ENCODE data around the gene PAX9.
A peak's percentile ranks its signal among the peaks of the same experiment; 100 is the strongest.

Gene PAX9

DNA sequence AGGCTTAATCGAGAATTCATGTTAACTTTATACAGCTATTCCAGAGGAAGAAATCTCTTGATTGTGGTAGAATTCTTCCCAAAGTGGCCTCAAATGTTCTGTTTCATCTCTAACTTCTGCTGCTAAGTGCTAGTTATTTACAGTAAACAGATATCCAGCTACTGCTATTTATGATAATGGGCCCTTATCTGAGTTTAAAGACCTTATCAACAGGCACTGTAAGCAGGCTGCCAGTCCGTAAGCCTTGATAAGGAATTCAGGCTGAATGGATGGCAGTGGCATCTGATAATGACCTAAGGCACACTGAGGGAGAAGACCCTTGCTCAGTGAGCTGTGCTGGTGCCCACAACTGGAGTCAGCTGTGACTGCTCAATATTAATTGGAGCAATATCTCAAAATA lies 59.0 kb downstream of the PAX9 start:
- H3K27ac ChIP-seq (ENCODE audit: low read length), result no peak overlapping the region
- TF ChIP-seq, protein P1, sequence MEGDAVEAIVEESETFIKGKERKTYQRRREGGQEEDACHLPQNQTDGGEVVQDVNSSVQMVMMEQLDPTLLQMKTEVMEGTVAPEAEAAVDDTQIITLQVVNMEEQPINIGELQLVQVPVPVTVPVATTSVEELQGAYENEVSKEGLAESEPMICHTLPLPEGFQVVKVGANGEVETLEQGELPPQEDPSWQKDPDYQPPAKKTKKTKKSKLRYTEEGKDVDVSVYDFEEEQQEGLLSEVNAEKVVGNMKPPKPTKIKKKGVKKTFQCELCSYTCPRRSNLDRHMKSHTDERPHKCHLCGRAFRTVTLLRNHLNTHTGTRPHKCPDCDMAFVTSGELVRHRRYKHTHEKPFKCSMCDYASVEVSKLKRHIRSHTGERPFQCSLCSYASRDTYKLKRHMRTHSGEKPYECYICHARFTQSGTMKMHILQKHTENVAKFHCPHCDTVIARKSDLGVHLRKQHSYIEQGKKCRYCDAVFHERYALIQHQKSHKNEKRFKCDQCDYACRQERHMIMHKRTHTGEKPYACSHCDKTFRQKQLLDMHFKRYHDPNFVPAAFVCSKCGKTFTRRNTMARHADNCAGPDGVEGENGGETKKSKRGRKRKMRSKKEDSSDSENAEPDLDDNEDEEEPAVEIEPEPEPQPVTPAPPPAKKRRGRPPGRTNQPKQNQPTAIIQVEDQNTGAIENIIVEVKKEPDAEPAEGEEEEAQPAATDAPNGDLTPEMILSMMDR (IDR thresholded peaks at IDR 0.05; ENCODE audit: borderline replicate concordance, extremely low read depth, low read length, poor library complexity, severe bottlenecking), result no peak
- TF ChIP-seq EZH2 (IDR thresholded peaks at IDR 0.05; ENCODE audit: borderline replicate concordance, low read depth, low read length, severe bottlenecking), result no peak
- peaks cover 29% of the 10 kb centered on the region for H3K4me1 ChIP-seq (ENCODE audit: insufficient read depth, low read length)
- H2AFZ ChIP-seq (ENCODE audit: low read depth, low read length), result no peak overlapping the region
- H3K36me3 ChIP-seq (ENCODE audit: insufficient read depth, low read length), result no peaks in the 10 kb centered on the region
- DNase-seq (no peak), ATAC-seq (ENCODE audit: insufficient read depth, low read depth) (no peak)
- no peak overlapping the region for H3K4me2 ChIP-seq (ENCODE audit: insufficient read depth, low read length)
- H3K9ac ChIP-seq (ENCODE audit: low read depth, low read length), result no peak overlapping the region
- H3K9me3 ChIP-seq (ENCODE audit: insufficient read depth, low read length, severe bottlenecking), result no peaks in the 10 kb centered on the region
- no peaks in the 10 kb centered on the region for H3K79me2 ChIP-seq (ENCODE audit: insufficient read depth, low read length)
- H3K27me3 ChIP-seq (ENCODE audit: insufficient read depth, low read length, poor library complexity), result no peaks in the 10 kb centered on the region
- no peaks in the 10 kb centered on the region for H4K20me1 ChIP-seq (ENCODE audit: insufficient read depth, low read length)
- no peak overlapping the region for H3K4me3 ChIP-seq (ENCODE audit: low read depth in 1 of 2, low read length in 2 of 2)

DNA sequence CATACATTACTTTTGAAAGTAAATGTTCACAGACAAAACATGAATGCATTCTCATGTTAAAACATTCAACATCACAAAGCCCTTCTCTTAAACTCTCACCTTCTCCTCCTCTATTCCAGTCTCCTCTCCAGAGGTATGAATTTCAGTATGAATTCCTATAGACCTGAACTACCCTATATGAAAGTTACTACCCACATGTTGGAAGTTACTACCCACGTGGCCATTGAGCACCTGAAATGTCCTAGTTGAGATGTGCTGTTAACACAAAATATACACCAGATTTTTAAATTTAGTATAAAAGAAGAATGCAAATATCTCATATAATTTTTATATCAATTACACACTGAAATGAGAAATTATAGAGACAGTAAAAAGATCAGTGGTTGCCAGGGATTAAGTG lies 60.2 kb downstream of the PAX9 start:
- ATAC-seq (ENCODE audit: insufficient read depth, low read depth) (no peak), DNase-seq (no peak)
- TF ChIP-seq, protein P1 (IDR thresholded peaks at IDR 0.05; ENCODE audit: borderline replicate concordance, extremely low read depth, low read length, poor library complexity, severe bottlenecking), result no peak
- no peak for TF ChIP-seq EZH2 (IDR thresholded peaks at IDR 0.05; ENCODE audit: borderline replicate concordance, low read depth, low read length, severe bottlenecking)
- Histone ChIP-seq H2AFZ (ENCODE audit: low read depth, low read length) (no peak overlapping the region), H4K20me1 (ENCODE audit: insufficient read depth, low read length) (no peaks in the 10 kb centered on the region), H3K36me3 (ENCODE audit: insufficient read depth, low read length) (no peaks in the 10 kb centered on the region), H3K27ac (ENCODE audit: low read length) (no peak overlapping the region), H3K4me2 (ENCODE audit: insufficient read depth, low read length) (no peak overlapping the region), H3K9me3 (ENCODE audit: insufficient read depth, low read length, severe bottlenecking) (no peaks in the 10 kb centered on the region), H3K9ac (ENCODE audit: low read depth, low read length) (no peak overlapping the region), H3K4me1 (ENCODE audit: insufficient read depth, low read length) (peaks cover 42% of the 10 kb centered on the region), H3K79me2 (ENCODE audit: insufficient read depth, low read length) (no peaks in the 10 kb centered on the region), H3K27me3 (ENCODE audit: insufficient read depth, low read length, poor library complexity) (no peaks in the 10 kb centered on the region), H3K4me3 (ENCODE audit: low read depth in 1 of 2, low read length in 2 of 2) (no peak overlapping the region)

DNA sequence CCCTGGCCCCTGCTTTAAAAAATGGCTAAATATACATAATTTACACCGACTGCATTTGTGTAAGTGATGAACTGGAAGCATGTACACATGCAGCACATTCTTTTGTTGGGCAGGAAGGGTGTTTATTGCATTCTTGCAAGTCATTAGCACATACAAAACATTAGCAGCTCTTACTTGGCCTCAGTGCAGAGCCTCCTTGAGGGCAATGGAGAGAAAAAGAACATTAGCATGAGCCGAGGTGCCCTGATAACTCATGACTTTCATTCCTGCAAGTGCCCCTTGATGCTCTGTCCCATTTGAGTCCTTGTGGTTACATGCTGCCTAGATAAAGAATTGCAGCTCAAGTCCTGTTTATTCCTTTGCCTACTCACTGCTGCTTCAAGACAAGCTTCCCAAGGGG lies 61.9 kb downstream of the PAX9 start:
- H3K4me1 ChIP-seq (ENCODE audit: insufficient read depth, low read length), result peaks cover 46% of the 10 kb centered on the region
- DNase-seq (peak; percentile 13), ATAC-seq (ENCODE audit: insufficient read depth, low read depth) (no peak; the same call in 2 of the 3 replicates)
- H3K4me3 ChIP-seq (ENCODE audit: low read depth in 1 of 2, low read length in 2 of 2), result no peak overlapping the region
- H2AFZ ChIP-seq (ENCODE audit: low read depth, low read length), result no peak overlapping the region
- H3K4me2 ChIP-seq (ENCODE audit: insufficient read depth, low read length), result peak overlapping the region; percentile 50
- H3K36me3 ChIP-seq (ENCODE audit: insufficient read depth, low read length), result no peaks in the 10 kb centered on the region
- no peak for TF ChIP-seq EZH2 (IDR thresholded peaks at IDR 0.05; ENCODE audit: borderline replicate concordance, low read depth, low read length, severe bottlenecking)
- TF ChIP-seq, protein P1 (IDR thresholded peaks at IDR 0.05; ENCODE audit: borderline replicate concordance, extremely low read depth, low read length, poor library complexity, severe bottlenecking), result peak; percentile 16
- peak overlapping the region; percentile 83 for H3K27ac ChIP-seq (ENCODE audit: low read length)
- peak overlapping the region; percentile 5; the same call in 1 of the 2 replicates for H3K9ac ChIP-seq (ENCODE audit: low read depth, low read length)
- no peaks in the 10 kb centered on the region for H3K9me3 ChIP-seq (ENCODE audit: insufficient read depth, low read length, severe bottlenecking)
- no peaks in the 10 kb centered on the region for H3K79me2 ChIP-seq (ENCODE audit: insufficient read depth, low read length)
- H3K27me3 ChIP-seq (ENCODE audit: insufficient read depth, low read length, poor library complexity), result no peaks in the 10 kb centered on the region
- no peaks in the 10 kb centered on the region for H4K20me1 ChIP-seq (ENCODE audit: insufficient read depth, low read length)

DNA sequence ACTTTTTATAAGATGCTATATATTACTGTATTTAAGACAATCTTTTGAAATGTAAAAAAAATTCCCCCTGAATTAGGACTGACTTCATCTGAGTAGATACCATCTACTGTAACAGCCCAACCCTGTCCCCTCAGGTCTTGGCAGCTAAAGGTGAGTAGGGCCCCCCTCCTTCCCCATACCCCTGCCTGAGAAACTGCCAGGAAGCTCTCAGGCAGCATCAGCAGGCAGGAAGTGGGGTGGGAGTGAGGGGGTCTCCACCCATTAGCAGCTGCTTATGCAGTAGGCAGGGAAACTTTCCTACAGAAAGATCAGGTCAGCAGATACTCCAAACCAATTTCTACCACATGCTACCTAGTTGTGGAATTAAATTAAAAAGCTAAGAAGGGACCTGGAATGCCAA lies 62.5 kb downstream of the PAX9 start:
- H3K4me3 ChIP-seq (ENCODE audit: low read depth in 1 of 2, low read length in 2 of 2), result no peak overlapping the region
- peak overlapping the region; percentile 32; the same call in 1 of the 2 replicates for H3K9ac ChIP-seq (ENCODE audit: low read depth, low read length)
- ATAC-seq (ENCODE audit: insufficient read depth, low read depth), result peak; percentile 78
- peak overlapping the region; percentile 83 for H3K27ac ChIP-seq (ENCODE audit: low read length)
- no peaks in the 10 kb centered on the region for H4K20me1 ChIP-seq (ENCODE audit: insufficient read depth, low read length)
- H3K9me3 ChIP-seq (ENCODE audit: insufficient read depth, low read length, severe bottlenecking), result no peaks in the 10 kb centered on the region
- peak; percentile 78 for DNase-seq
- TF ChIP-seq EZH2 (IDR thresholded peaks at IDR 0.05; ENCODE audit: borderline replicate concordance, low read depth, low read length, severe bottlenecking), result no peak
- TF ChIP-seq, protein P1 (IDR thresholded peaks at IDR 0.05; ENCODE audit: borderline replicate concordance, extremely low read depth, low read length, poor library complexity, severe bottlenecking), result no peak
- H3K36me3 ChIP-seq (ENCODE audit: insufficient read depth, low read length), result no peaks in the 10 kb centered on the region
- peak overlapping the region; percentile 50 for H3K4me2 ChIP-seq (ENCODE audit: insufficient read depth, low read length)
- no peak overlapping the region for H2AFZ ChIP-seq (ENCODE audit: low read depth, low read length)
- no peaks in the 10 kb centered on the region for H3K79me2 ChIP-seq (ENCODE audit: insufficient read depth, low read length)
- no peaks in the 10 kb centered on the region for H3K27me3 ChIP-seq (ENCODE audit: insufficient read depth, low read length, poor library complexity)
- peaks cover 46% of the 10 kb centered on the region for H3K4me1 ChIP-seq (ENCODE audit: insufficient read depth, low read length)
